GM21367 (cell line): Measurements from ENCODE around the gene CD79A.

Experiments used
- ATAC-seq: cut with Tn5 transposase; IDR thresholded peaks from one replicate; pipeline ENCODE4 v1.9.1; 2021; ENCODE audit not compliant: unreplicated experiment

The CD79A gene

GRCh38 chr19:41883463-41883820 lies 6.4 kb downstream of the CD79A start:
- no peak for ATAC-seq

DNA sequence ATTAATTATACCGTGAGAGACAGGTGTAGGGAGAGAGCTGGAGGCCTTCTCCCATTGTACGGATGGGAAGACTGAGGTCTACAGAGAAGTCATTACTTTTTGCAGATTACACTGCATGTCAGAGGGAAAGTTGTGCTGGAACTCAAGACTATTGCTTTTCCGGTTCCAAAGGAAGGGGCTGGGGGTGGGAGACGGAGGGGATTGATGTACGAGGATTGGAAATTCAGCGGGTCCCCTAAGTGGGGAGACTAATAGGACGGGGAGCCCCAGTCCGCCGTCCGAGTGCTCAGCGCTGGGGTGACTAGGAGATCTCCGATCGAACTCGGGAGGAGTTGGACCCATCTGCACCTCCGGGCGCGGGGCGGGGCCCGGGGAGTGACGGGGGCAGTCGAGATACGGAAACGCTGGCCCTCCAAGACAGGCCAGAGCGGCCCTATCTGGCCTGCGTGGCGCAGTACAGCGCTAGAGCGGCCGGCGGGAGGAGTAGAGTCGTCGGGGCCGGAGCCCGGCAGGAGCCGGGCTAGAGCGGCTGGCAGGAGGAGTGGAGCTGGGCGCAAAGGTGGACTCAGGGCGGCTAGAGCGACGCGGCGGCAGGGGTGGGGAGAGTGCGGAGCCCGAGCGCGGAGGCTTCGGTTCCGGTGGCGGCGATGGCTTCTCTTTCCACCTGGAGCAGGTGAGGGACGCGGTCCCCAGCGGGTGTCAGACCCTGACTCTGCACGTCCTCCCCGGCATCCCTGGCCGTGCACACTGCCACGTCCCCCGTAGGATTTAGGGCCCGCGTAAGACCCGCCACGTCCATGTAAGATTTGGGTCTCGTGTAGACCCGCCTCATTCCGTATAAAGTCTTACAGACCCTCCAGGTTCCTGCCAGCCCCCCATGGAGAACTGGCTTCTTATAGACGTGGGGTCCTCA lies 7.0 kb downstream of the CD79A start:
- ATAC-seq: peak; percentile 58

GRCh38 chr19:41886761-41887710 lies 10.0 kb downstream of the CD79A start:
- ATAC-seq: no peak

GRCh38 chr19:41887711-41888382 lies 10.8 kb downstream of the CD79A start:
- no peak for ATAC-seq

DNA sequence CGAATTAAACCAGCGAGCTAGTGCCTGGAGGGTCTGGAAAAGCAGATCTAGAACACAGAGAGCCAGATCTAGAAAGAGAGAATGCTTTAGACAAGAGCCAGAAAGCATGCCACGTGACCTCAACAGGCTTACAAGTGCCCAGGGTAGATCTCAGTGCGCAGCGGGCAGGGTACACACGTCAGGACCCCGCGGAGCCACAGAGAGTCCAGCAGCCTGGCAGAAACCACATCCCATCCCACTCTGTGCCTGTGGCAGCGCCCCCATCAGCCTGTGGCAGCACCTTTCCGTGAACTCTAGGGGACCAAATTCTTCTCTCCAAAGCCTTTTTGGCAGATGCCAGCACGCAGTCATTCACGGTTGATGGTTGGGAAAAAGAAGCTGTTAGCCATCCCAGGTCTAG lies 11.8 kb downstream of the CD79A start:
- no peak for ATAC-seq

DNA sequence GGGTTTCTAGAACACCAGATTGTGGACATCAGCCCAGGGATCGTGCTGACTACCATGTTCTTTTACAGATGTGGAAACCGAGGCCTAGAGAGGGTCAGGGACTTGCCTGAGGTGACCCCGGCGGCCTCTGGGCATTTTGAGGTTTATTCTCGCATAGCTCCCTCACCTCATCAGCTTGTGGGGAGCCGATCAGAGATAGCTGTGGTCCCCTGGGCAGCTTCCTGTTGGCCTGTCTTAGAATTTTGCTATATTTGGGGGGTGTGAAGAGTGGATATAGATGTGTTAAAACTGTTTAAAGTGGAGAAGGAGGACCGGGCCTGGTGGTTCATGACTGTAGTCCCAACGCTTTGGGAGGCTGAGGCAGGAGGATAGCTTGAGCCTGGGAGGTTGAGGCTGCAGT lies 12.8 kb downstream of the CD79A start:
- ATAC-seq: no peak

- ATAC-seq: no peak
These were observed 13.9 kb downstream of the CD79A start for GRCh38 chr19:41890936-41891335.

- no peak for ATAC-seq
These were observed 15.3 kb downstream of the CD79A start for GRCh38 chr19:41892173-41892902.

DNA sequence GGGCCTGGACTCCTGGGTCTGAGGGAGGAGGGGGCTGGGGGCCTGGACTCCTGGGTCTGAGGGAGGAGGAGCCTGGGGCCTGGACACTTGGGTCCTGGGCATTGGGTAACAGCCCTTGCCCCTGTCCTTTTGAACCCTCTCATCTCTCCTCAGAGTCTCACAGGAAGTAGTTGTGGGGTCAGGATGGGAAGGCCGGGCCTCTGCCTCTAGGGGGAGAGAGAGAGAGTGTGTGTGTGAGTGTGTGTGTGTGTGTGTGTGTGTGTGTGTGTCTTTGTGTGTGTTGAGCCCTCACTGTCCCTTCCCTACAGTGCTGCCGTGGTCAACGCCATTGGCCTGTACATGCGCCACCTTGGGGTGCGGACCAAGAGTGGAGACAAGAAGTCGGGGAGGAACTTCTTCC lies 16.8 kb downstream of the CD79A start:
- no peak for ATAC-seq

DNA sequence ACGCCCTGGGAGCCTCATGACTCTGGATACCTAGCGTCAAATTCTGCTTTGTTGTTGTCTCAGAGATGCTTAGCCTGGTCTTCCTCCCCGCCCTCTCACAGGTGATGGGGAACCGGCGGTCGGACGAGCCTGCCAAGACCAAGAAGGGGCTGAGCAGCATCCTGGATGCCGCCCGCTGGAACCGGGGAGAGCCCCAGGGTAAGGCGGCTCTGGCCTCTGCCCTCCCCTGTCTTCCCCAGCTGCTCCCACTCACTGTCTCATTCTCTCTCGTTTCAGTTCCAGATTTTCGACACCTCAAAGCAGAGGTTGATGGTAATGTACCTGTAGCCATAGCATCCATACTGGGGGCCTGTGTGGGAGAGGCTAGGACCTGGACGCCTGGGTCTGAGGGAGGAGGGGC lies 17.3 kb downstream of the CD79A start:
- ATAC-seq: no peak

DNA sequence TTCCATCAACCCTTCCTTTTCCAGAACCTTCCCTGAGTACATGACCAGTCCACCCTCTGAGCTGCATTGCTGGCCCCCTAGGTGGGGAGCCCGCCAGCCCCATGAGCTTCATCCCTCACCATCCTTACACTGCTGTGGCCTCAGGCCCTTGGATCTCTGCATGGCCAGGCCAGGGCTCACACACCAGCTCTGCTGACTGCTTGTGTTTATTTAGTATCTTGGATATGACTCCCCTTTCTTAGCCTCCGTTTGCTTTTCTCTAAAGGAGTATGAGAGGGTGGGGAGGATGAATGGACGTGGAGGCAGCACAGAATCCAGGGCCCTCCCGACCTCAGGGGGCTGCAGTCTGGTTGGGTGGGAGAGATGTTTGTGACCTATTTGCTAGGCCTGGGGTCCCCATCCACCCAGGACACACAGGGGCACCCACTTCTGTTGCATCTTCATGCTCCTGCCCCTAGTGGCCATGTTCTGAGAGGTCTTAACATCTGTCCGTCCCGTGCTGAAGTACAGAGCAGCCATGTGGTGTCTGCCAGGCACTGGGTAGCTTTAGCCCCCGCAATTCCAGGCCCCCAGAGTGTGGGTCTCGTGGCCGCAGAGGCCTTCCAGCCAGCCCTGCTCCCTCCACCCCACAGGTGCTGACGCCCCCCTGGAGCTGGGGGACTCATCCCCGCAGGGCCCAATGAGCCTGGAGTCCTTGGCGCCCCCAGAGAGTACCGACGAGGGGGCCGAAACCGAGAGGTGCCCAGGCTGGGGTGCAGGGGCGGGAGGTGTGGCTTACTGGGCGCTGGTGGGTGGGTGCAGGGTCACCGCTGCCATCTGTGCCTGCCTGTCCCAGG lies 18.9 kb downstream of the CD79A start:
- ATAC-seq: no peak

DNA sequence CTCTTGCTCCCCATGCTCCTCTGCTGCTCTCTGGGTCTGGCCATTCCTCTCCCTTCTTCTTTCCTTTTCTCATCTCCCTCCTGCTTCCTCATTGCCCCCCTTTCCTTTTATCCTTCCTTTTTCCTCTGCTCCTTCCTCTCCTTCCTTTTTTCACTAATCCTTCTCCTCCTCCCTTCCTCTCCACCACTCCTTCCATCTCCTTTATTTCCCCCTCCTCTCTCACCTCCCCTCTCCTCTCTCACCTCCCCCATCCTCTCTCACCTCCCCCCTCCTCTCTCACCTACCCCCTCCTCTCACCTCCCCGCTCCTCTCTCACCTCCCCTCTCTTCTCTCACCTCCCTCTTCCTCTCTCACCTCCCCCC lies 19.5 kb downstream of the CD79A start:
- ATAC-seq: no peak

DNA sequence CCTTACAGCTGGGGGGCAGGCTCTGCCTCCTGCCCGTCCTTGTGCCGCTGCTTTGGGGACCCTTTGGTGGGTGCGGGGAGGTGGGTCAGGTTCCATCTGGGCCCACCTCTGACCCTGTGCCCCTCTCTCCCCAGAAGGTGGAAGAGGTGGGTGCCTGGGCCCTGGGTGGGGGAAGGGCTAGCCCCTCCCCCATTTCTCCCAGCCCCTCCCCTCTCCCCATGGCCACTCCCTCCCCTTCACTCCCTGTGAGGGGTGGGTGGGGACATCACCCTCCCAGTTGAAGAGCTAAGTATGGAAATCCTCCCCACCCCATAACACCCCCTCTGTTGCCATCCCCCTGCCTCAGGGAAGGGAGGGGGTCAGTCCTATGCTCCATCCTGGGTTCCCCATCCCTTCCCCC lies 20.1 kb downstream of the CD79A start:
- ATAC-seq: no peak

DNA sequence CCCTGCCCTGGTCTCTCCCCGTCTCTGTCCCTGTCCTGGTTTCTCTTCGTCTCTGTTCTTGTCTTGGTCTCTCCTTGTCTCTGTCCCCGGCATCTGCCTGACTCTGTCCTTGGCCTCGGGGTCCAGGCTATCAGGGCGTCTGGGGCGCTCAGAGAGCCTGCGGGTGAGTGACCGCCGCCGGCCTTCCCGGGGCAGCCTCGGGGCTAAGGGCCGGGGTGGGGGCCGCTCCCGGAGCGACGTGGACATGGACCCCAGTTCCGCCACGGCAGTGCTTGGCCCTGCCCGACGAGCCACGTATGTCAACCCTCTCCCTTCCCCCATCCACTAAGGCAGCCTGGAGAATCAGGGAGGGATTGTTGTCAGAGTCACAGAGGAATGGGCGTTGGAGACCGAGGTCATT lies 20.7 kb downstream of the CD79A start:
- ATAC-seq: no peak

- no peak for ATAC-seq
These were observed 21.2 kb downstream of the CD79A start for GRCh38 chr19:41898235-41898634.

- ATAC-seq: no peak
These were observed 24.8 kb downstream of the CD79A start for GRCh38 chr19:41901707-41902360.

DNA sequence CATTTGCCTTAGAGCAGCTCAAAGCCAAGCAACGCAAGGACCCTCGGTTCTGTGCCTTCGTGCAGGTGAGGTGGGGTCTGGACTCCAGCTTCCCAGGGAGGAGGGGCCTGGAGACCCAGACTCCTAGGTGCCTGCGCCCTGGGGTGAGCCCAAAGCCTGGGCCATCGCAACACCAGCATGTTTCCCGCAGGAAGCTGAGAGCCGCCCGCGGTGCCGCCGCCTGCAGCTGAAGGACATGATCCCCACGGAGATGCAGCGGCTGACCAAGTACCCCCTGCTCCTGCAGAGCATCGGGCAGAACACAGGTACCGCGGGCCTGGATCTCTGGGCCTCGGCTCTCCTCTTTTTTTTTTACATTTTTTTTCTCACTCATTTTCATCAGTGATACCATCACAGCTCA lies 25.5 kb downstream of the CD79A start:
- ATAC-seq: no peak

GRCh38 chr19:41903193-41903953 lies 26.3 kb downstream of the CD79A start:
- ATAC-seq: no peak
